Limb (tissue), 2 donors: Measurements from ENCODE around the gene SHISA4.
"Not testable (repeated sequence)": the region's sequence is repeated elsewhere in the genome, so short reads cannot be mapped to it uniquely, and the experiment has no call there.

Experiments used
- DNase-seq, 2 donors: peaks; one replicate each; pipeline ENCODE4 v3.0.0-alpha.2; 2016; ENCODE audit errors: extremely low spot score in 2 of 2

Gene SHISA4

GRCh38 chr1:201898240-201898894 is 9.7 kb downstream of the SHISA4 start:
- DNase-seq, result no peak

DNA sequence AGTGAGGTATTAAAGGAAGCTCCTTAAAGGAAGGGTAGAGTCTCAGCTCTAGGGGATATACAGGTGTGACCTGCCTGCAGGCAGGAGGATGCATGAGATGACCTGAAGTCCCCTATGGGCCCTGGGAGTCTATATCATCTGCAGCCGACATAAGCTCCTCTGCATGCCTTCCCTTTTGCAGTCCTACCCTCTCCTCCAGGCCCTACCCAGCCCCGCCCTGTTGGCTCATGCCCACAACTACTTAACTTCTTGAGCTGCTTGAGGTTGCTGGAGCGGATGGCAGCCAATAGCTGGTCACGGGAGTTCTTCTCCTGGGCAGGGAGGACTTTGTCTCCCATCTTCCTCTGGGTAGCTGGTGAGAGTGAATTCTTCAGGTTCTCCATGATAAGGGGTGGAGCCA is 10.3 kb downstream of the SHISA4 start:
- DNase-seq, result no peak

DNA sequence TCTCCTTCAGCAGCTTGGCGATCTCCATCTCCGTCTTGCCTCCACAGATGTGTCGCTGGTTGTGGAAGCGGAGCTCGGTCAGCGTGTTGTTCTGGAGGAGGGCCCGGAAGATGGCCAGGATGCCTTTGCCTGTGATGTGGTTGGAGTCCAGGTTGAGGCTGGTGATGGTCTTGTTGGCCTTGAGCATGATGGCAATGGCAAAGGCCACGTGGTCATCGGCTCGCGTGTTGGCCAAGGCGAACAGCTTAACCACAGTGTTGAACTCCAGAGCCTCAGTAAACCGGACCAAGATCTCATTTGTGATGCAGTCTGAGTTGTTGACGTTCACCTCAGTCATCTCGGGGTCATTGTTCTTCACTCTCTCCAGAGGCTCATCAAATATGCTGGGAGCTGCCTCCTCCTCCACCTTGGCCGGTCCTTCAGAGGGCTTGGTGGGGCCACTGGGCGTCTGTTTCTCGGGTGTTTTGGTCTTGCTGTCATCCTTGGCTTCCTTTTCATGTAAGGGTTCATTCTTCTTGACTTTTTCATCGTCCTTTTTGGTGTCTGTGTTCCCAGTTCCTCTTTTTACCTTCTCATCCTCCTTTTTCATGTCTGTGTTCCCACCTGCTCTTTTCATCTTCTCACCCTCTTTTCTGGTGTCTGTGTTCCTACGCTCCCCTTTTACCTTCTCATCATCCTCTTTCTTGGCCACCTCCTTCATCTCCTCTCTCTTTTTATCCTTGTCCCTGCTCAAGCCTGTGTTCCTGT is 11.2 kb downstream of the SHISA4 start:
- DNase-seq, result no peak

DNA sequence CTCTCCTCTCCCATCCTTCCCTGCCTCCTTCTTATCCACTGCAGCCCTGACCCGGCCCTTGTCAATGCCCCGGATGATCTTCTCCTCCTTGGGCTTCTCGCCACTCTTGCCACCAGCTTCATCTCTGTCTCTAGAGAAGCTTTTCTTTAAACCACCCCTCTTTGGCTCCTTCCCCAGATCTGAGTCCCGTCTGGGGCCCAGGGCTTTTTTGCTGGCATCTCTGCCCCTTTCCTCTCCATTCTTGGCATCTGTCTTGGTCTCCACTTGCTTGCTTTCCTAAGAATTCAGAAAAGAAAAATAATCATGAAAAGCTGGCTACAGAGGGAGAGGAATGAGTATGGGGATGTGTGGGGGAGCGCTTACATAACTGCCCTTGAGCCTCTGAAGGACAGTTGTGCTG is 11.8 kb downstream of the SHISA4 start:
- DNase-seq, result no peak

DNA sequence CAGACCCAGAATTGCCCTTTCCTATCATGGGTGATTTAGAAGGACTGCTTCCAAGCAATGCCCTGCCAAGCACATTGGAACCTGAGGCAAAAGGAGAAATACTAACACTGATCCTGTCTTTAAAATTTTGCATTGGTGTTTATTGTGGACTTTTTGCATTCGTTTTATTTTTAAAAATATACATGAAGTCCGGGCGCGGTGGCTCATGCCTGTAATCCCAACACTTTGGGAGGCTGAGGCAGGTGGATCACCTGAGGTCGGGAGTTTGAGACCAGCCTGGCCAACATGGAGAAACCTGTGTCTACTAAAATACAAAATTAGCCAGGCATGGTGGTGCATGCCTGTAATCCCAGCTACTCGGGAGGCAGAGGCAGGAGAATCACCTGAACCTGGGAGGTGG is 12.3 kb downstream of the SHISA4 start:
- DNase-seq, result not testable (repeated sequence)

DNA sequence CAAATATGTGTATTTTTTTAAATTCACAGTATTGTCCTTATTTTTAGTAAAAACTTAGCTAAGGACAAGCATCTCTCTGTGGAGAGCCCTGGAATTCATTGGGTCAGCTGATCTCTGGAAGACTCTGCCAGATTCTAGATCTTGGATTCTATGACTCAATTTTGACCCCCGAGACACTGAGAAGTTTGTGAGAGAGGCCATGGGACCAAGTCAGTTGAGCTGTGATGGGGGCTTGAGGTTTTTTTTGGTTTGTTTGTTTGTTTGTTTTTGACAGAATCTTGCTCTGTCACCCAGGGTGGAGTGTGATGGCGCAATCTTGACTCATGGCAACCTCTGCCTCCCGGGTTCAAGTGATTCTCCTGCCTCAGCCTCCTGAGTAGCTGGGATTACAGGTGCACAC is 13.5 kb downstream of the SHISA4 start:
- no peak for DNase-seq

DNA sequence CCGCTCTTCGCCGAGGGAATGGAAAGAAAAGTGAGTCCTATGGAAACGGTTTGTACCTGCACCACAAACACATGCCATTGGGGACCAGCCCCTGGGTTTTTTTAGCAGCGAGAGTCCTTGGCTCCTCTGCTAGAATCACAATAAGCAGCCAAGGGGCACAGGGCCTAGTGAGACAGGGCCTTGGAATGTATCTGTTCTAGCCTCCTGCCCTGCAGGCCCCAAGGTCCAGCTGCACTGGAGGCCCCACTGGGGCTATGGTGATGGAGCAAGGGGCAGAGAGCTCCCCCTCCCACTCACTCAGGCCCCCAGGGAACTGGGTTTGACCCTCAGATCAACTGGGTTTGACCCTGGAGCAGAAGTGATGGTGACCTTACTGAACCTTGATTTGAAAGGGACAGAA is 14.4 kb downstream of the SHISA4 start:
- no peak for DNase-seq

DNA sequence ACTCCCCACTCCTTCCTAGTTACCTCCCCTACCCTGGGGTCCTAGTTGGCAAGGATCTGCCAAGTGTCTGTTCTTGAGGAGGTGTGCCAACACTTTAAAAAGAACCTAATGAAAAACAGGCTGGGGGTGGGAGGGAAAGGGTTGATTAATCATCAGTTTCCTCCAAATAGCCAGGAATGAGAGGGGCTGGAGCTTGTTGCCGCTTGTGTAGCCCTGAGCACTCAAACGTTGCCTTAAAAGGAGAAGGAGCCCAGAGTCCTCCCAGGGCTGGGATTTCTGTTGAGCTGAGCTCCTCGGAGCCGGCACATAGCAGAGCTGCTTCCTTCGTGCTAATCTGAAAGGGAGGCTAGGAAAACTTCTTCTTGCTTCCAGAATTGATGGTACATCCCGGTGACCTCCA is 15.9 kb downstream of the SHISA4 start:
- no peak for DNase-seq

- no peak for DNase-seq
These were observed 16.7 kb downstream of the SHISA4 start for GRCh38 chr1:201905234-201905890.

DNA sequence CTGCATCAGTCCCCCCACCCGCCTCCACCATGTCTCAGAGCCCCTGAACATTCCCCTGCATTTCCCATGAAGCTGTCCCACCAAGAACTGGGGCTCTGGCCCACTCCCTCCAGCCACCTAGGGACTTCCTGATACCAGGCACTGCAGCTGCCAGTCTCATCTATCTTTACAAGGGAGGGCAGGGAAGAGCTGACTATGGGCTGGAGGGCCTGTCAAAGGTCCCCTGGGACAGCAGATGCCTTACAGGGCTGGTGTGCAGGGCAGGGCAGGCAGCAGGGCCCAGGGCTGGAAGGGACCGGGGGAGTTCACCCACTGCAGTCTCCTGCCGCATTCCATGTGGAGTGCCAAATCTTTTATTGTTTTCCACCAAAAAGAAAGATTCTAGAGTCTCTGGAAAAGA is 17.6 kb downstream of the SHISA4 start:
- DNase-seq, result no peak

- no peak for DNase-seq
These were observed 18.9 kb downstream of the SHISA4 start for GRCh38 chr1:201907621-201908020.

DNA sequence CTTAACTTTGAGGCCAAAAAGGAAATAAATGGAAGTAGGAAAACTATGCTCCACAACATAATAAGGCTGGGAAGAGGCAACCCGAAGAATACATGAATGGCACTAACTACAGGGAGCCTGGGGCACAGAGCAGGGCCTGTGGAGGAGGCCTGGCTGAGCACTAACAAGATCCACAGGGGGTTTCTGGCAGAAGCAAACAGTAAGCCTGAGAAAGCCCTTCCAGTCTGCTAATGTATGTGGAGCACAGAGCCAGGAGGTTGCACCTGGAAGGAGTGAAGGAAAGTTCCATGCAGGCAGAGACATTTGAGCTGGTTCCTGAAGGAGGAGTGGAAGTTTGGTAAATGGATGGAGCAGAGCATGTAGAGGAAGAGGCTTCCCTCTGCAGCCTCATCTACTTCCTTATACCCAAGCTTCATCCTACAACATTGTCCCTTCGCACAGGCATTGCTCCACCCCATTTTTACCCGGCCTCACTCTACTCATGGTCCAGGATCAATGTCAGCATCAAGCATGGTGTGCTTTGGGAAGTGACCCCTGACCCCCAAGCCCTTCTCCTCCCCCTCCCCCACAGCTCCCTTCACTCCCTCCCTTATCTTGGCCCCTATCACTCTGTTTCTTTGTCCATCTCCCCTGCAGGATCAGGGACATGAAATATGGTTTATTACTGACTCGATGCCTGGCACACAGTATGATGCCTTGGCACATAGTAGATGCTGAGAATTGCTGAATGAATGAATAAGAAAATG is 23.3 kb downstream of the SHISA4 start:
- DNase-seq, result no peak

DNA sequence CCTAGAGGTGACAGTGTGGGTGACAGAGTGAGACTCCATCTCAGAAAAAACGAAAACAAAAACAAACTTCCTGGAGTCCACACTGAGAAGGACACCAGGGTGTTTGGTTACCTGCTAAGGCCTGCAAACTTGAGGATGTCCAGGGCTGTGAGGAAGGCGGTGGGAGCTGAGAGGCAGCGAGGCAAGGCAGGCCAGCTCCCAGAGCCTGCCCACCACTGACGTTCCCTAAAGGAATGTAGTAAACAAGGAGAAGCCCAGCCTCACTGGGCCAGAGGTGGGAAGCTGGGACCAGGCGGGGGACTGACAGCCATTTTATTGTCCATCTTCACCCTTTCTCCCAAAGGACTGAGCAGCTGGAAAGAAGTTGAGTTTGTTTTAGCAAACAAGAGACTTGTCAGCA is 24.1 kb downstream of the SHISA4 start:
- no peak for DNase-seq

DNA sequence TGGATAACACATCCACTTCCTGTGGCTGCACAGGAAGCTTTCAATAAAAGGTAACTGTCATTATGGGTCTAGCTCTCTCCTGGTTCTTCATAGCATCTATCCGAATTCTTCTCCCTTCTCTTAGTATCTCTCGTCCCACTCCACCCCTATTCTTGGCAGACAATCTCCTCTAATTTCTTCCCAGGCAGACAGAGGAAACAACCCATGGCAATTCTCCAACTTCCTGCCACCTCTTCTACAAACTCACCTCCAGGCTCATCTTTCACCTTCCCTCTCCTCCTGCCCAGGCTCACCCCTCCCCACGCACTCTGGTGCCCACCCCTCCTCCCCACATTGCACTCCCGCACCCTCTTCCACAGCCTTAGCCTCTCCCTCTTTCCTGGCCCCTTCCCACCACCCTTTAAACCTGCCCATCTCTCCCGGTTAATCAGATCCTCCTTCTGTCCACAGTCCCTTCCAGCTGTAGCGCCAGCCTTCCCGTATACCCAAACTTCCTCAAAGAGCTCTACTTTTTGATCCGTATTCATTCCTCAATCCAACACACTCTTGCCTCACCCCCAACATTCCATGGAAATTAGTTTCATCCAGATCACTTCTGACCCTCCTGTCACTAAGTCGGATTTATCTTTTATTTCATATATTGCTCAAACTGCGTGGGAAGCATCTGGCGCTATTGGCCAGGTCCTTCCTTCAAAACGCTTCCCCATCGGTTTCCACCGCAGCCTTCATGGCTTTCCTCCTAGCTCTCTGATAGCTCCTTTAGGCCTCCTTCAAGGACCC is 25.9 kb downstream of the SHISA4 start:
- no peak for DNase-seq

GRCh38 chr1:201916649-201917249 is 28.1 kb downstream of the SHISA4 start:
- no peak for DNase-seq

DNA sequence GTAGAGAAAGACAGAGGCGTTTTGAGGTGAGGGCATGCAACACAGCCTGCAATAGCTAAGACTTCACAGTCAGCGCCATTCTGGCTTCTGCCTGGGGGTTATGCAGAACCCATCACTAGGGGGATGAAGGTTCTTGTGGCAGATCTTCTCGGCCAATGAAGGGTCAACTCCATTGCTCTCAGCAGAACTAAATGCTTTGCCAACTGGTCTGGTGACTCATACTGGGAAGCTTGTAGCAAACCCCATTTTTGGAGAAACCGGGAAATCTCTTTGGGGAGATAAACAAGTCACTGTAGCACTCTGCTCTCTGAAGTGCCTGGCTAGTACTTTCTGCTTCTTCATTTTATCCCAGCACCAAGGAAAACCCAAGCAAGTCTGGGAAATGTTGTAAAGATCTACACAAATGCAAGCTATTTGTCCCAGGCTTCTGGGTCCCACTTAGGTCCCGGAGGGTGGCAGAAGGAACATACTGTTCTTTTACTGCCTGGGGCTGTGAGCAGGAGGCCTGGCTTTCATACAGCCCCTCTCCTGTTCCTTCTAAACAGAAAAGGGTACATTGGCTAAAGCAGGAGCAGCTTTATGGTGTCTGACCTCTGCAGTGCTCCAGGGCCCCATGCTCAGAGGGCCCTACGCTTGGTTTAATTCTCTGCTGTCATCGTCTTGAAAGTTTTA is 28.8 kb downstream of the SHISA4 start:
- no peak for DNase-seq

DNA sequence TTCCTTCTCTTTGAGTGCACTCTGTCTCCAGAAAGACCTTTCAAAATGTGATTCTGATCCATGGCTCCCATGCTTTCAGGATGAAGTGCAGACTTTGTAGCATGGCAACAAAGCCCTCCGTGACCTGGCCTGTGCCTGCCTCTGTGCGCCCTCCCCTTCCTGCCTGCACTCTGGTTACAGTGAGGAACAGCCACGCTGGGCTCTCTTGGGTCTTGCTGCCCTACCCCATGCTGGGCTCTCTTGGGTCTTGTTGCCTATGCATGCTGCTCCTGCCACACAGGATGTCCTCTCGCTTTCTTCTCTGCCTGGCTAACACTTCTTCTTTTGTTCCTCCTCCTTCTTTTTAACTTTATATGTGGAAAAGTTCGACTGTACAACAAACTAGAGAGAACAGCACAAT is 29.6 kb downstream of the SHISA4 start:
- no peak for DNase-seq

DNA sequence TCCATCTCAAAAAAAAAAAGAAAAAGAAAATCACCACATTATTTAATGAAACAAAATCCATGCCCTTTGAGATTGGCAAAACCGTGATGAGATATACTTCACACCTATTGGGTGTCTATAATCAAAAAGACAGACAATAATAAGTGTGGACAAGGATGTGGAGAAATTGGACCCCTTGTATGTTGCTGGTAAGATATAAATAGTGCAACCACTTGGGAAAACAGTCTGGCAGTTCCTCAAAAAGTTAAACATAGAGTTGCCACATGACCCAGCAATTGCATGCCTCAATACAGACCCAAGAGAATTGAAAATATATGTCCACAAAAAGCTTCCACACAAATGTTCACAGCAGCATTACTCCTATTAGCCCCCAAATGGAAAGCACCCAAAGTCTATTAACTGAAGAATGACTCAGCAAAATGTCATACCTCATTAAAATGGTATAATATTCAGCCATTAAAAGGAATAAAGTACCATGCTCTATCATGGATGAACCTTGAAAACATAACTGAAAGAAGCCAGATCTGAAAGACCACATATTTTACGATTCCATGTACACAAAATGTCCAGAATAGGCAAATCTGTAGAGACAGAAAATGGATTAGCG is 33.4 kb downstream of the SHISA4 start:
- no peak for DNase-seq

- no peak for DNase-seq
These were observed 36.5 kb downstream of the SHISA4 start for GRCh38 chr1:201925301-201925567.

DNA sequence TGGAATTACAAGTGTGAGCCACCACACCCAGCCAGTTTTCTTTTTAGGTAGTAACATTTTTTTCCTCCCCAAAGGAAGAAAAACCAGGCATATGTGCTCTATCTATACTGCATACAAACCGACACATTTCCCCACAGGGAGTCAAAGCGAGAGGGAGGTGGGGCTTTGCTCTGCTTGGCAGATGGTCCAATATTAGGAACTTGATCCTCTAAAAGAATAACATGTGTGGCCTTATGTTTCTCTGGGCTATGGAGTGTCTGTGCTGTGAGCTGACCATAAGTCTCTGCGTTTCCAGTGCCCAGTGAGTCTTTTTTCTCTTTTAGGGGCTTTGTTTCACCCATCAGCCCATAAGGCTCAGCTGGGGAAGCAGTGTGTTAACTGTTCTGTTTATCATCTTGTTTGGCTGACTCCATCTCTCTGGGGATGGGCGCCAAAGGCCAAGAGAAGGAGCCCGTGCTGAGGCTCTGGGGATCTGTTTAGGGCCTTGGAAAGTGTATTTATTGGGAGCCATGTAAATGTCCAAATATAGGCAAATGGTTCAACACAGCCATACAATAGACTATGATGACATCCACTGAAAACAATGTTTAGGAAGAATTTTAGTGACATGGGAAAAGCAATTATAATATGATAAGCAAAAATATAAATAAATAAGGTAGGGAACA is 37.4 kb downstream of the SHISA4 start:
- no peak for DNase-seq
